Tibial artery (tissue), 4 donors: Measurements from ENCODE around the gene NUCB2.
"Not testable (repeated sequence)": the region's sequence is repeated elsewhere in the genome, so short reads cannot be mapped to it uniquely, and the experiment has no call there.

Experiments
- DNase-seq, 2 donors: peaks; one replicate each; pipeline ENCODE4 v3.0.0-alpha.2; 2019
- H3K27ac ChIP-seq, 2 donors: fragments of 200-600 bp; sonication (generic) in 1 of 2; 1 replicate in 1 of 2; 2 replicates in 1 of 2; pipeline ENCODE4 v1.5.1; 2018 to 2019; ENCODE audit warnings: mild to moderate bottlenecking in 1 of 2
- H3K27me3 ChIP-seq, 2 donors: fragments of 200-600 bp; sonication (generic) in 1 of 2; one replicate each; pipeline versions ENCODE4 v1.5.1 to v1.6.0; 2016 to 2019
- H3K36me3 ChIP-seq, 3 donors: fragments of 200-600 bp; sonication (generic) in 2 of 3; one replicate each; pipeline ENCODE4 v1.5.1; 2016 to 2019; ENCODE audit warnings: mild to moderate bottlenecking in 2 of 3
- H3K4me1 ChIP-seq, 4 donors: fragments of 200-600 bp; sonication (generic) in 2 of 4; 1 replicate in 3 of 4; 2 replicates in 1 of 4; pipeline ENCODE4 v1.5.1; 2016 to 2019
- H3K4me3 ChIP-seq, 2 donors: fragments of 200-600 bp; sonication (generic) in 1 of 2; 1 replicate in 1 of 2; 2 replicates in 1 of 2; pipeline ENCODE4 v1.5.1; 2018 to 2019; ENCODE audit warnings: mild to moderate bottlenecking in 2 of 2
- H3K9me3 ChIP-seq, 3 donors: fragments of 200-600 bp; sonication (generic) in 1 of 3; one replicate each; pipeline ENCODE4 v1.5.1; 2016 to 2019
- CTCF ChIP-seq, 2 experiments: fragments of 200-600 bp in 1 of 2; fragments of 450-650 bp in 1 of 2; IDR thresholded peaks; one replicate each; pipeline ENCODE4 v1.5.1; 2017 to 2019; ENCODE audit warnings: antibody characterized with exemption in 2 of 2, mild to moderate bottlenecking in 1 of 2, moderate library complexity in 1 of 2
- intact Hi-C: fragments of 100-400 bp; cut with DNase I; formaldehyde crosslinking; loops from one replicate; pipeline ENCODE4 v1.15.0; 2023; ENCODE audit warnings: low total_unique reads

The NUCB2 gene

GRCh38 chr11:17266781-17267180, 9.8 kb upstream of the NUCB2 start:
- no peak overlapping the region for H3K4me3 ChIP-seq
- no peak for DNase-seq
- H3K27me3 ChIP-seq, result no peaks in the 10 kb centered on the region
- no peak overlapping the region for H3K27ac ChIP-seq
- no peaks in the 10 kb centered on the region for H3K9me3 ChIP-seq
- intact Hi-C loops, result no loop called here
- no peaks in the 10 kb centered on the region for H3K4me1 ChIP-seq
- H3K36me3 ChIP-seq, result no peaks in the 10 kb centered on the region
- no peak for TF ChIP-seq CTCF (IDR thresholded peaks at IDR 0.05)

DNA sequence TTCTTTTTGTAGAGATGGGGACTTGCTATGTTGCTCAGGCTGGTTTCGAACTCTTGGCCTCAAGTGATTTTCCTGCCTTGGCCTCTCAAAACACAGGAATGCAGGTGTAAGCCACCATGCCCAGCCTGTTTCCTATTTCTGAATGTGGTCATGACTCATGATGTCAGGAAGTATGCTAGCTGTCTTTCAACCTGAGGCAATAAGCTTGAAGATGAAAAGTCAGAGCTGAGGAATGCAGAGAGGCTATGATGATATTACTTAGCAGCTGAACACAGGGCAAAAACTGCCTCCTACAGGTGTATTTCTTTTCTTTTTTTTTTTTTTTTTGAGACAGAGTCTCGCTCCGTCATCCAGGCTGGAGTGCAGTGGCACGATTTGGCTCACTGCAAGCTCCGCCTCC, 9.0 kb upstream of the NUCB2 start:
- TF ChIP-seq CTCF (IDR thresholded peaks at IDR 0.05), result no peak
- Histone ChIP-seq H3K27me3 (no peaks in the 10 kb centered on the region), H3K4me3 (no peak overlapping the region), H3K4me1 (no peaks in the 10 kb centered on the region), H3K27ac (no peak overlapping the region), H3K36me3 (no peaks in the 10 kb centered on the region), H3K9me3 (no peaks in the 10 kb centered on the region)
- DNase-seq, result no peak
- intact Hi-C loops, result no loop called here

- H3K27me3 ChIP-seq, intact Hi-C loops, H3K27ac ChIP-seq, H3K9me3 ChIP-seq, H3K4me1 ChIP-seq, H3K4me3 ChIP-seq, H3K36me3 ChIP-seq, DNase-seq: not testable (repeated sequence)
These were observed 8.0 kb upstream of the NUCB2 start for GRCh38 chr11:17268500-17268899.

- DNase-seq, result no peak
- no peak overlapping the region for H3K4me3 ChIP-seq
- H3K4me1 ChIP-seq, result no peaks in the 10 kb centered on the region
- H3K27me3 ChIP-seq, result no peaks in the 10 kb centered on the region
- no peak for TF ChIP-seq CTCF (IDR thresholded peaks at IDR 0.05)
- H3K36me3 ChIP-seq, result no peaks in the 10 kb centered on the region
- no peaks in the 10 kb centered on the region for H3K9me3 ChIP-seq
- intact Hi-C loops, result no loop called here
- H3K27ac ChIP-seq, result no peak overlapping the region
These were observed 7.6 kb upstream of the NUCB2 start for GRCh38 chr11:17268902-17269301.

DNA sequence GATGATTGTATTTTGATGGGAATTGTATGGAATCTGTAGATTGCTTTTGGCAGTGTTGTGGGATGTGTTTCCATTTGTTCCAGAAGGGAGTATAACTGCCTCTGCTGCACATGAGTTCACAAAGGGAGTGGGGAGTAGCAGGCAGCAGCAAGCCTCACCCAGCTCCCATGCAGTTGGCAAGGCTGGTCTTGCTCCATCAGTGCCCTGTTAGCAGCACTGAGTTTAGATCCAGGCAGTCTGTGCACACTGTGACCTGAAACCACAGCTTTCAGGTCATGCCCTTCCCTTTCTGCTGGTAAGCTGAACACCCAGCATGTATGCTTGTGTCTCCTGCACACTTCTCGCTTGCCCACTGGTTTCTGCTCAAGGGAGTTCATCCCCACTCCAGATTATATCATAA, 3.7 kb upstream of the NUCB2 start:
- Histone ChIP-seq H3K4me3 (no peak overlapping the region), H3K36me3 (no peaks in the 10 kb centered on the region), H3K4me1 (peaks cover 0 to 5% (median 0%) of the 10 kb centered on the region in 4 donors), H3K27ac (no peak overlapping the region), H3K9me3 (no peaks in the 10 kb centered on the region), H3K27me3 (no peaks in the 10 kb centered on the region)
- DNase-seq, result no peak
- intact Hi-C loops, result no loop called here
- TF ChIP-seq CTCF (IDR thresholded peaks at IDR 0.05), result no peak

GRCh38 chr11:17273211-17273610, 3.3 kb upstream of the NUCB2 start:
- intact Hi-C loops, result no loop called here
- peaks cover 0 to 5% (median 0%) of the 10 kb centered on the region in 4 donors for H3K4me1 ChIP-seq

More at GRCh38 chr11:17273211-17273610, 3.3 kb upstream of the NUCB2 start:
- Histone ChIP-seq H3K9me3 (no peaks in the 10 kb centered on the region), H3K36me3 (no peaks in the 10 kb centered on the region), H3K27ac (no peak overlapping the region), H3K27me3 (no peaks in the 10 kb centered on the region), H3K4me3 (no peak overlapping the region)
- DNase-seq, result no peak
- no peak for TF ChIP-seq CTCF (IDR thresholded peaks at IDR 0.05)
